ENCODE data around the gene DDX19B.
A peak's percentile ranks its signal among the peaks of the same experiment; 100 is the strongest.
"Not testable (repeated sequence)": the region's sequence is repeated elsewhere in the genome, so short reads cannot be mapped to it uniquely, and the experiment has no call there.

The DDX19B gene

DNA sequence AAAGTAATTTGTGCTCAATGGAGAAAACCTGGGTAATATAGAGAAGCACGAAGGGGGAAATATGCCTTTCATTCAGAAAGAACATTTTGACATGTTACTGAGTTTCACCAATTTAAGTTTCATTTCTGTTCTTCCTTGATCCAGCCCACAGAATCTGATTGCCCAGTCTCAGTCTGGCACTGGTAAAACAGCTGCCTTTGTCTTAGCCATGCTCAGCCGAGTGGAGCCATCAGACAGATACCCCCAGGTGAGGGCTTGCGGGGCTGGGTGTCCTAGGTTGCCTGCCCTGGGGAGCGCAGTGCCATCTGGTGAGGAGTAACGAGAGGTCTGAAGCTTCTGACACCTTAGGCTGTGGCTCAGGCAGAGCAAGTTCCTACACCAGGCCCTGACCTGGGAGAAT, 65.4 kb downstream of the DDX19B start:
- peak; percentile 13 for DNase-seq

DNA sequence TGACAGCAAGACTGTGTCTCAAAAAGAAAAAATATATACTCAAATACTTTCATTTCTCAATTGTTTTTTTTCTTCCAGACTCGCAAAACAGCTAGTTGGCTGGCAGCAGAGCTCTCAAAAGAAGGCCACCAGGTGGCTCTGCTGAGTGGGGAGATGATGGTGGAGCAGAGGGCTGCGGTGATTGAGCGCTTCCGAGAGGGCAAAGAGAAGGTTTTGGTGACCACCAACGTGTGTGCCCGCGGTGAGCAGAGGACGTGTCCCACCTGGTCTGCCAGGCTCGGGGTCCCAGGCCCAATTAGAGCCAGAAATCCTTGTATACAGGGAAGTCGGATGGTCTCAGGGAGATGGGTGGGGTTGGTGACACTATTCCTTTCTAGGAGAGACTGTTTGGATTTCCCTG, 71.2 kb downstream of the DDX19B start:
- DNase-seq = not testable (repeated sequence)

DNA sequence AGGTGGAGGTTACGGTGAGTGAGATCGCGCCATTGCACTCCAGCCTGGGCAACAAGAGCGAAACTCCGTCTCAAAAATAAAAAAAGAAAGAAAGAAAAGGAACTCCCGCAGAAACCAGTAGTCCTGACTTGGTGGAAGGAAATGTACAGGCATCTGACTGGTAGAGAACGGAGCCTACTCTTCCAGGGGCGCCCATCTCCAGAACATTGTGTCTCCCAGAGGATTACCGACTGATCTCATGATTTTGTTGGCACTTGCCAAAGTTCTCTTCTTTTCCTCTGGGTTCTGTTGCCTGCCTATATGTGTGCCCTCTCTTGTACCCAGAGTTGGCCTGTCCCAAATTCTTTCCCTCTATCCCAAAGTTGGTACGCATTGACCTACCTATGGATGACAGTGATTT, 71.9 kb downstream of the DDX19B start:
- no peak for DNase-seq

DNA sequence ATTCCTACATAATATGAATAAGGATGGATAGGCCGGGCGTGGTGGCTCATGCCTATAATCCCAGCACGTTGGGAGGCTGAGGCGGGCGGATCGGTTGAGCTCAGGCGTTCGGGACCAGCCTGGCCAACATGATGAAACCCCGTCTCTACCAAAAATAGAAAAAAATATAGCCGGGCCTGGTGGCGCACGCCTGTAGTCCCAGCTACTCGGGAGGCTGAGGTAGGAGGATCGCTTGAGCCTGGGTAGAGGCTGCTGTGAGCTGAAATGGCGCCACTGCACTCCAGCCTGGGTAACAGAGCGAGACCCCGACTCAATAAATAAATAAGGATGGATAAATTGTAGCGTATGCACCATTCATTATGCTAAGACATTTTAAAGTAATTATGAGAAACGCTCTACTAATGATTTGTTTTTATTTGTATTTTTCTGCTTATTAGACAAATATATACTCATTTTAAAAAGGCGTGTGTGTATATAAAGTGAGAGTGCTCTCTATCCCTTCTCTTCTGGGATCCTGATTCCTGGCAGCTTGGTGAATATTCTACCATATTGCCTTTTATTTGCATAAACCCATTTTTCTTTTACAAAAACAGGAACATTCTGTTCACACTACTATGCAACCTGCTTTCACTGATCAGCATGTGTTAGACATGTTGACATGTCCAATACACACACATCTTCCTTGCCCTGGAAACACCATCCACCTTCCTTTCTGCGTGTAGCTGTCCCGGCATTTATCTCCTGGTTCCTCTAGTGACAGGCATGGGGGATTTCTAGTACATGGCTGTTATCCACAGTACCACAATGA, 74.1 kb downstream of the DDX19B start:
- DNase-seq = no peak

DNA sequence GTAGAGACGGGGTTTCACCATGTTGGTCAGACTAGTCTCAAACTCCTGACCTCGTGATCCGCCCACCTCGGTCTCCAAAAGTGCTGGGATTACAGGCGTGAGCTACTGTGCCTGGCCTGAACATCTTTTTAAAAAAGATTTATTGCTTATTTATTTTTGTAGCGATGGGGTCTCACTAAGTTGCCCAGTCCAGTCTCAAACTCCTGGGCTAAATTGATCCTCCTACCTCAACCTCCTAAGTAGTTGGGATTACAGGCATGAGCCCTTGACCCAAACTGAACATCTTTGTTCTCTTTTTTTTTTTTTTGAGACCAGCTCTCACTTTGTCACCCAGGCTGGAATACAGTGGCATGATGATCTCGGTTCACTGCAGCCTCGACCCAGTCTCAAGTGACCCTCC, 75.2 kb downstream of the DDX19B start:
- no peak for DNase-seq

GRCh38 chr16:70375636-70376611, 76.9 kb downstream of the DDX19B start:
- DNase-seq = peak; percentile 80

- no peak for DNase-seq
Observed at GRCh38 chr16:70377782-70378181, 78.8 kb downstream of the DDX19B start.

GRCh38 chr16:70378869-70379493, 80.0 kb downstream of the DDX19B start:
- DNase-seq = no peak

DNA sequence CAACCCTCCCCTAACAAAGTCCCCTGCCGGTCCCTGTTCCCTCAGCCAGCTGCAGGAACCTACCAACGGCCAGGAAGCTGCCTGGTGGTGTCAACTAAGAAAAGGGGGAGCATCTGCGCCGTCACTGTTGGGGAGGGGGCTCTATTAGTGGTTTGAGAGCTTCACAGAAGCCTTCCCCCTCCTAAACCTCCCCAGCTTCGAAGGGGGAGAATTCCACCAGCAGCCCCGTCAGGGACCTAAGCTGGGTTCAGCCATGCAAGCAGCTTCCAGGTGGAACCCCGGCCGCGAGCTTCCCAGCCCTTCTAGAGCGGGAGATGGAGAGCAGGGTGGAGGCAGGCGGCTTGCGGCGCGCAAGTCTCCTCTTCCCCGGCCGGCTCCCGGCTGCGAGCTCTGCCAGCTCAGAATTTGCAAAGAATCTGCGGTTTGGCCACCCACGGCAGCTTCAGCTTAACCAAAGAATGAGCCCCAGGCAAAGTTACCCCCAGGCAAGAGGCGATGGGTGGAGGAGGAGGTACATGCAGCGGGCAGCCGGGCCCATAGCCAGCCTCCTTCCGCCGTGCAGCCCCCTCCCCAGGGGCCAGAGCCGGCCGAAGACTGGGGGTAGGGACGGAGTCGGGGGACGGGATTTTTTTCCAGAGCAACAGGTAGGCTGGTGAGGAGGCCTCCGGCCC, 81.4 kb downstream of the DDX19B start:
- peak; percentile 60 for DNase-seq

DNA sequence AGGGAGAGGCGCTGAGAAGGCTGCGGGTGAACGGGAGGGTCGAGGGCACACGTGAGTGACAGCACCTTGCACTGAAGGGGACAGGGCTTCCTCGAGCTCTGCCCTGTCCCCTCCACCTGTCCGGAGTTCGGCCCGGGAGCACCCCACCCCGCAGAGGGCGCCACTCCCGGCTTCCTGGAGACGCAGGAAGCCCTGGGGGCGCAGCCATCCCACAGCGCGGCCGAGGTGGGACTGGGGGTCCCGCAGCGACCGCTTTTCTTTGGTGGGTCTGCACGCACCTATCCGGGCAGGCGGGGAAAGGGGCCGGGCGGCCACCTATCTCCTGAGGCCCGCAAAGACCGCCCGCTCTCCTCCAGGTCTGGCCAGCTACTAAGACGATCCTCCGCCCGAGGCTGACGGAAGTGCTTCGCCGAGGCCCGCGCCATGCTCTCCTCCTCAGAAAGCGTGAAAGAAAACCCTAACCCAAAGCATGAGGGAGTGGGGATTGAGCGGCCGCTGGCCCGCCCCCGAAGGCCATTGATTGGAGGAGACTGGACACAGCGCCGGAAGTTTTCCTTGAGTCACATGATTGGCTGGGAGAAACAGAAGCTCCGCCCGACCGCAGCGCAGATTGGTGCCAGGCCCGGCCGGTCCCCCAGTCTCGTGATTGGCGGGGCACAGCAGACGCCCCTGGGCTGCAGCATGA, 82.1 kb downstream of the DDX19B start:
- peak; percentile 95 for DNase-seq

- DNase-seq = peak; percentile 38
Observed at GRCh38 chr16:70381604-70382342, 82.8 kb downstream of the DDX19B start.

GRCh38 chr16:70383421-70383960, 84.5 kb downstream of the DDX19B start:
- no peak for DNase-seq

Measured in NCI-H2171 (cell line).